AG04449 (cell line): Measurements from ENCODE around the gene C1orf141.

ENCODE experiments used
- CTCF ChIA-PET: fragments of 350-600 bp; formaldehyde crosslinking; extraction: SDS; loops from one replicate; lab custom pipeline; 2021; ENCODE audit warnings: antibody characterized with exemption; lab: Yijun Ruan, JAX
- POLR2A ChIA-PET: fragments of 400-600, 350-600 bp; formaldehyde crosslinking; extraction: SDS; loops from one replicate; lab custom pipeline; 2020; ENCODE audit warnings: antibody characterized with exemption, inconsistent platforms; lab: Yijun Ruan, JAX
- DNase-seq: peaks from one replicate; pipeline ENCODE4 v3.0.0-alpha.2; 2010; ENCODE audit warnings: low read depth, low spot score
- H3K4me3 ChIP-seq: 2 replicates; pipeline ENCODE4 v1.5.1; 2011; ENCODE audit warnings: low read depth, mild to moderate bottlenecking, control low read depth, low read length
- CTCF ChIP-seq: IDR thresholded peaks from one replicate; pipeline ENCODE4 v1.5.1; 2011; ENCODE audit warnings: mild to moderate bottlenecking, moderate library complexity, low read length, control low read depth, inconsistent platforms; ENCODE audit not compliant: insufficient read depth; ENCODE audit errors: missing control alignments

Gene C1orf141

GRCh38 chr1:67170751-67171573 lies 36.2 kb upstream of the C1orf141 start:
- ChIA-PET POLR2A (no interaction called here), CTCF (interaction anchor here (2.0 kb wide), 1 partner anchor 175 kb away, joined by 5 read pairs; no protein-coding TSS in a partner anchor)
- DNase-seq = no peak
- TF ChIP-seq CTCF = no peak
- H3K4me3 ChIP-seq = no peak overlapping the region

GRCh38 chr1:67169932-67170331 lies 35.2 kb upstream of the C1orf141 start:
- ChIA-PET CTCF (interaction anchor here (2.0 kb wide), 1 partner anchor 174 kb away, joined by 5 read pairs; no protein-coding TSS in a partner anchor), POLR2A (no interaction called here)

GRCh38 chr1:67169496-67169895 lies 34.7 kb upstream of the C1orf141 start:
- CTCF ChIA-PET = interaction anchor here (2.0 kb wide), 1 partner anchor 174 kb away, joined by 5 read pairs; no protein-coding TSS in a partner anchor
- no peak for TF ChIP-seq CTCF
- POLR2A ChIA-PET = no interaction called here
- no peak for DNase-seq
- no peak overlapping the region for H3K4me3 ChIP-seq

More at GRCh38 chr1:67169932-67170331, 35.2 kb upstream of the C1orf141 start:
- H3K4me3 ChIP-seq = no peak overlapping the region
- TF ChIP-seq CTCF = no peak
- DNase-seq = no peak

- POLR2A ChIA-PET = no interaction called here
- no peak for TF ChIP-seq CTCF
These were observed 31.4 kb upstream of the C1orf141 start, which contains the start of gene IL23R for GRCh38 chr1:67166196-67166595. Gene IL23R (plus strand): TSS chr1:67166454. CDS start chr1:67168121, 1,667 bp downstream.

GRCh38 chr1:67165468-67166041 lies 30.8 kb upstream of the C1orf141 start:
- no peak for DNase-seq
- CTCF ChIA-PET = interaction anchor here (1.0 to 2.1 kb wide), 3 partner anchors 16 to 170 kb away, joined by 3 to 8 read pairs (median 3); no protein-coding TSS in a partner anchor
- no peak overlapping the region for H3K4me3 ChIP-seq
- no peak for TF ChIP-seq CTCF
- POLR2A ChIA-PET = no interaction called here

More at GRCh38 chr1:67166196-67166595, 31.4 kb upstream of the C1orf141 start, which contains the start of gene IL23R:
- no peak for DNase-seq
- no peak within 1 kb of the TSS for H3K4me3 ChIP-seq
- CTCF ChIA-PET = interaction anchor here (1.0 kb wide), 1 partner anchor 170 kb away, joined by 3 read pairs; no protein-coding TSS in a partner anchor

GRCh38 chr1:67162954-67163353 lies 28.2 kb upstream of the C1orf141 start:
- ChIA-PET POLR2A (no interaction called here), CTCF (interaction anchor here (0.8 to 3.4 kb wide), 3 partner anchors 14 to 397 kb away, joined by 3 to 19 read pairs (median 4); no protein-coding TSS in a partner anchor)
- no peak for DNase-seq
- no peak for TF ChIP-seq CTCF
- no peak overlapping the region for H3K4me3 ChIP-seq
